Adrenal gland (tissue), 12 donors: ENCODE results near the gene RBMX. TPM values are rescaled to one million over a fixed set of nuclear protein-coding genes. Genes with fewer than 3 reads are reported as not detected.

Experiments
- DNase-seq, 7 donors: peaks; one replicate each; pipeline ENCODE4 v3.0.0-alpha.2; 2019 to 2020
- H3K27ac ChIP-seq, 5 donors: fragments of 200-600 bp; sonication (generic) in 4 of 5; 1 replicate in 3 of 5; 2 replicates in 2 of 5; pipeline versions ENCODE4 v1.5.1 to v1.8.0; 2016 to 2020; ENCODE audit warnings: mild to moderate bottlenecking in 1 of 5
- H3K27me3 ChIP-seq: fragments of 200-600 bp; 2 replicates; pipeline ENCODE4 v1.8.0; 2021
- H3K36me3 ChIP-seq, 2 donors: fragments of 200-600 bp; replicated peaks in 1 of 2; 1 replicate in 1 of 2; 2 replicates in 1 of 2; pipeline versions ENCODE4 v1.5.1 to v1.8.0; 2018 to 2022
- H3K4me1 ChIP-seq, 2 donors: fragments of 200-600 bp; replicated peaks in 1 of 2; 1 replicate in 1 of 2; 2 replicates in 1 of 2; pipeline versions ENCODE4 v1.5.1 to v1.8.0; 2018 to 2021
- H3K4me3 ChIP-seq, 4 donors: fragments of 200-600 bp; sonication (generic) in 3 of 4; one replicate each; pipeline ENCODE4 v1.5.1; 2016 to 2018
- H3K9me3 ChIP-seq, 3 donors: fragments of 200-600 bp; sonication (generic) in 1 of 3; replicated peaks in 1 of 3; 1 replicate in 2 of 3; 2 replicates in 1 of 3; pipeline versions ENCODE4 v1.5.1 to v1.8.0; 2016 to 2021
- POLR2A ChIP-seq, 2 donors: fragments of 450-650 bp; IDR thresholded peaks; one replicate each; pipeline ENCODE4 v1.6.1; 2017; ENCODE audit warnings: antibody characterized with exemption in 2 of 2, mild to moderate bottlenecking in 2 of 2, moderate library complexity in 1 of 2
- WGBS, 4 donors: extraction: QIAGEN DNeasy Blood & Tissue Kit in 2 of 4; methylation state at CpG; one replicate each; pipeline versions ENCODE4 v1.1.5 to v1.1.7; 2013 to 2017; 5-methylcytosine and 5-hydroxymethylcytosine counted together
- intact Hi-C, 2 donors: fragments of 100-400 bp; cut with DNase I; formaldehyde crosslinking; loops; one replicate each; pipeline versions ENCODE4 v1.14.1 to v1.15.0; 2022 to 2023
- polyA plus RNA-seq, 3 donors: library from polyadenylated mRNA; stranded (reverse); fragments of 200-250 nt in 2 of 3; fragments of 350-450 nt in 1 of 3; fragmentation: Illumina TruSeq in 1 of 3; extraction: RNeasy Lipid Tissue Mini Kit (QIAGEN cat#74804) in 1 of 3; gene quantifications; one replicate each; pipeline ENCODE4 v1.2.3, GENCODE V29; 2013 to 2014
- total RNA-seq, 9 donors: library from RNA; depleted of rRNA in 4 of 9; stranded (reverse); fragments of >200 nt in 4 of 9; fragments of 120-200 nt in 1 of 9; fragmentation: NEBNext Ultra II Directional in 1 of 9; extraction: Animal tissue kit (Norgen Biotek cat#: 25700) in 1 of 9; gene quantifications; one replicate each; pipeline versions ENCODE4 v1.1.0 to v1.2.4, GENCODE V29; 2013 to 2023
- TF ChIP-seq, protein P1 (sequence below), 6 experiments: fragments of 450-650 bp in 4 of 6; fragments of 200-600 bp in 2 of 6; sonication (generic) in 1 of 6; IDR thresholded peaks; 1 replicate in 5 of 6; 2 replicates in 1 of 6; pipeline versions ENCODE4 v1.5.1 to v1.8.0; 2016 to 2021; ENCODE audit warnings: antibody characterized with exemption in 6 of 6, mild to moderate bottlenecking in 2 of 6, moderate library complexity in 1 of 6
- donor health status: healthy with polysubstance abuse.
- donor health status: Bipolar disorder and iron deficiency.
- donor health status: DM: yes; HTN: yes; CAD: no.
- donor health status: DM: no; HTN: no; CAD: no.
- donor health status: DM: no; HTN: no; CAD: no.
- donor health status: DM: yes; HTN: yes; CAD: no.

RBMX gene
- total and polyA plus RNA-seq, 12 donors, result 64.2 to 218 (median 136) TPM

DNA sequence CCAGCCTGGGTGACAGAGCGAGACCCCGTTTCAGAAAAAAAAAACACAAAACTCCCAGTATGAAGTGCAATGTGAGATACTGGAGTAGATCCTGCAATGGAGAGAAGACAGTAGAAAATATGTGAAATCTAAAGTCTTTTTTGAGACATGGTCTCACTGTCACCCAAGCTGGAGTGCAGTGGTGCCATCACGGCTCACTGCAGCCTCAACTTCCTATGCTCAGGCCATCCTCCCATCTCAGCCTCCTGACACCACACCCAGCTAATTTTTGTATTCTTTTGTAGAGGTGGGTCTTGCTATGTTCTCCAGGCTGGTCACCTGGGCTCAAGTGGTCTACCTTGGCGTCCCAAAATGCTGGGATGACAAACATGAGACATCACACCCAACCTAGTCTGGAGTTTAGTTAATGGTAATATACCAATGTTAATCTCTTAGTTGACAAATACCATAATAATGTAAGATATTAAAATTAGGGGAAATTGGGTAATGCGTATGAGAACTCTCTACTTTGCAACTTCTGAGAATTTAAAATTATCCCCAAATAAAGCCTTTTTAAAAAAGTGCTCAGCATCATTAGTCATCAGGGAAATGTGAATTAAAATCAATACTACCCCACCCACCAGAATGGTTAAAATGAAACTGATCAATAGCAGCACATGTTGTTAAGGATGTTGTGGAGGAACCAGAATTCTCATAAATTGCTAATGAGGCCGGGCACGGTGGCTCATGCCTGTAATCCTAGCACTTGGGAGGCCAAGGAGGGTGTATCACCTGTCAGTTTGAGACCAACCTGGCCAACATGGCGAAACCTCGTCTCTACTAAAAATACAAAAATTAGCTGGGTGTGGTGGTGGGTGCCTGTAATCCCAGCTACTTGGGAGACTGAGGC lies 15.0 kb downstream of the RBMX start:
- DNase-seq, result no peak

DNA sequence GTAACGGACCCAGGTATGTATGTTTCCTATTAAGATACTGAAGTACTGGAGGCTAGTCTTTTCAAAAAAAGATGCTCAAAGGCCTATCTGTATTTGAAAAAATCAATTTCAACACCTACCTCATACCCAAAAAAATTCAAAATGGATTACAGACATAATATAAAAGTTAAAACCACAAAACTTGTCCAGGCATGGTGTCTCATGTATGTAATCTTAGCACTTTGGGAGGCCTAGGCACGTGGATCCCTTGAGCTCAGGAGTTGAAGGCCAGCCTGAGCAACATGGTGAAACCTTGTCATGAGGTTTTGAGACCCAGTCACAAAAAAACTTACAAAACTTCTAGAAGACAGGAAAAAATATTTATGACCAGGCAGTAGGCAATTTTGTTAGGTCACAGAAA lies 16.7 kb downstream of the RBMX start:
- Histone ChIP-seq H3K4me3 (no peak overlapping the region), H3K27ac (no peak overlapping the region), H3K27me3 (no peaks in the 10 kb centered on the region), H3K4me1 (no peaks in the 10 kb centered on the region), H3K36me3 (peaks cover 0 to 17% of the 10 kb centered on the region in 2 donors), H3K9me3 (no peaks in the 10 kb centered on the region)
- intact Hi-C loops, result loop anchor here in 1 of 2 donors (10.0 kb wide), 1 partner anchor 99 kb away; no protein-coding TSS in a partner anchor
- TF ChIP-seq POLR2A (IDR thresholded peaks at IDR 0.05), result no peak
- TF ChIP-seq, protein P1, sequence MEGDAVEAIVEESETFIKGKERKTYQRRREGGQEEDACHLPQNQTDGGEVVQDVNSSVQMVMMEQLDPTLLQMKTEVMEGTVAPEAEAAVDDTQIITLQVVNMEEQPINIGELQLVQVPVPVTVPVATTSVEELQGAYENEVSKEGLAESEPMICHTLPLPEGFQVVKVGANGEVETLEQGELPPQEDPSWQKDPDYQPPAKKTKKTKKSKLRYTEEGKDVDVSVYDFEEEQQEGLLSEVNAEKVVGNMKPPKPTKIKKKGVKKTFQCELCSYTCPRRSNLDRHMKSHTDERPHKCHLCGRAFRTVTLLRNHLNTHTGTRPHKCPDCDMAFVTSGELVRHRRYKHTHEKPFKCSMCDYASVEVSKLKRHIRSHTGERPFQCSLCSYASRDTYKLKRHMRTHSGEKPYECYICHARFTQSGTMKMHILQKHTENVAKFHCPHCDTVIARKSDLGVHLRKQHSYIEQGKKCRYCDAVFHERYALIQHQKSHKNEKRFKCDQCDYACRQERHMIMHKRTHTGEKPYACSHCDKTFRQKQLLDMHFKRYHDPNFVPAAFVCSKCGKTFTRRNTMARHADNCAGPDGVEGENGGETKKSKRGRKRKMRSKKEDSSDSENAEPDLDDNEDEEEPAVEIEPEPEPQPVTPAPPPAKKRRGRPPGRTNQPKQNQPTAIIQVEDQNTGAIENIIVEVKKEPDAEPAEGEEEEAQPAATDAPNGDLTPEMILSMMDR (IDR thresholded peaks at IDR 0.05), result no peak
- DNase-seq, result no peak
- WGBS, 4 donors, result 58 to 90% (median 78%) methylated on average over 2 of the region's 2 CpGs

More for the DNA sequence above, 15.0 kb downstream of the RBMX start:
- no peaks in the 10 kb centered on the region for H3K27me3 ChIP-seq
- H3K4me3 ChIP-seq, result no peak overlapping the region
- H3K9me3 ChIP-seq, result no peaks in the 10 kb centered on the region
- TF ChIP-seq POLR2A (IDR thresholded peaks at IDR 0.05), result no peak
- TF ChIP-seq, protein P1 (IDR thresholded peaks at IDR 0.05), result no peak
- H3K36me3 ChIP-seq, result peaks cover 0 to 29% of the 10 kb centered on the region in 2 donors
- intact Hi-C loops, result loop anchor here in 1 of 2 donors (10.0 kb wide), 1 partner anchor 101 kb away; no protein-coding TSS in a partner anchor
- H3K27ac ChIP-seq, result no peak overlapping the region
- 81 to 95% (median 90%) methylated on average over 7 to 9 of the region's 9 CpGs for WGBS, 4 donors
- H3K4me1 ChIP-seq, result no peaks in the 10 kb centered on the region

DNA sequence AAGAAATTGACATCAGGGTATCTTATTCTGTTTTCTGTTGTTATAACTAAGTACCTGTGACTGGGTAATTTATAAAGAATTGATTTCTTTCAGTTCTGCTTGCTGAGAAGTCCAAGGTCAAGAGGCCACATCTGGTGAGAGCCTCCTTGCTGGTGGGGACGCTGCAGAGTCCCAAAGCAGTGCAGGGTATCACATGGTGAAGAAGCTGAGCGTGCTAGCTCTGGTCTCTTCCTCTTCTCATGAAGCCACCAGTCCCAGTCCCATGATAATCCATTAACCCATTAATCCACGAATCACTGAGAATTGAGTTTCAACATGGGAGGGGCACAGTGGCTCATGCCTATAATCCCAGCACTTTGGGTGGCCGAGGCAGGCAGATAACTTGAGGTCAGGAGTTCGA lies 18.0 kb downstream of the RBMX start:
- no peak overlapping the region for H3K27ac ChIP-seq
- no peak for DNase-seq
- intact Hi-C loops, result loop anchor here in 1 of 2 donors (10.0 kb wide), 1 partner anchor 98 kb away; no protein-coding TSS in a partner anchor
- peaks cover 0 to 13% of the 10 kb centered on the region in 2 donors for H3K36me3 ChIP-seq
- H3K27me3 ChIP-seq, result no peaks in the 10 kb centered on the region
- H3K9me3 ChIP-seq, result no peaks in the 10 kb centered on the region
- 65 to 100% (median 70%) methylated on average over 1 to 5 of the region's 5 CpGs for WGBS, 4 donors
- no peak overlapping the region for H3K4me3 ChIP-seq
- no peak for TF ChIP-seq POLR2A (IDR thresholded peaks at IDR 0.05)
- TF ChIP-seq, protein P1 (IDR thresholded peaks at IDR 0.05), result no peak
- H3K4me1 ChIP-seq, result no peaks in the 10 kb centered on the region

DNA sequence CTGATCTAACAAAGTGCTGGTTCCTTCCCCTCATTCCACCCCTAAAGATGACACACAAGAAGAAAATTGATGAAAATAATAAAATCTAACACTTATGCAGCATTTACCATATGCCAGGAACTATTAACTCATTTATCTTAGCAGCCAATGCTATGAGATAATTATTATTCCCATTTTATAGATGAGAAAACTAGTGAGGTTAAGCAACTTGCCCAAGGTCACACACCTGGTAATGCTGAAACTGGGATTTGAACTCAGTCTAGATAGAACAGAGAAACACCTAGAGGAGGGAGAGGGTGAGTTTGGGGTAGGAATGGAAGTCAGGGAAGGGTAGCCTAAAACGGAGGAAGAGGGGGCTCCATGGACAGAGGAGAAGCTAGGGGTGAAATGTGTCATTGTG lies 18.6 kb downstream of the RBMX start:
- H3K4me1 ChIP-seq, result no peaks in the 10 kb centered on the region
- DNase-seq, result no peak
- H3K27me3 ChIP-seq, result no peaks in the 10 kb centered on the region
- H3K9me3 ChIP-seq, result no peaks in the 10 kb centered on the region
- no peak overlapping the region for H3K27ac ChIP-seq
- peaks cover 0 to 13% of the 10 kb centered on the region in 2 donors for H3K36me3 ChIP-seq
- TF ChIP-seq, protein P1 (IDR thresholded peaks at IDR 0.05), result no peak
- no peak for TF ChIP-seq POLR2A (IDR thresholded peaks at IDR 0.05)
- WGBS, 4 donors, result 58 to 89% (median 71%) methylated on average over 1 of the region's 1 CpG
- intact Hi-C loops, result loop anchor here in 1 of 2 donors (10.0 kb wide), 1 partner anchor 97 kb away; no protein-coding TSS in a partner anchor
- H3K4me3 ChIP-seq, result no peak overlapping the region
